Colonic mucosa (tissue), 4 donors: ENCODE measurements around the gene GPC6. TPM values are rescaled to one million over a fixed set of nuclear protein-coding genes. Genes with fewer than 3 reads are reported as not detected.

Source experiments
- DNase-seq: peaks from one replicate; pipeline ENCODE4 v3.0.0-alpha.2; 2020
- H3K27ac ChIP-seq: fragments of 200-600 bp; one replicate; pipeline ENCODE4 v1.8.0; 2021
- H3K27me3 ChIP-seq: fragments of 200-600 bp; one replicate; pipeline ENCODE4 v1.8.0; 2021
- H3K36me3 ChIP-seq: fragments of 200-600 bp; one replicate; pipeline ENCODE4 v1.8.0; 2021
- H3K4me1 ChIP-seq: fragments of 200-600 bp; one replicate; pipeline ENCODE4 v1.8.0; 2021; ENCODE audit warnings: mild to moderate bottlenecking
- H3K4me3 ChIP-seq: fragments of 200-600 bp; one replicate; pipeline ENCODE4 v1.8.0; 2021
- H3K9ac ChIP-seq, 2 donors: one replicate each; pipeline ENCODE4 v1.7.0; 2013; ENCODE audit warnings: control low read depth in 2 of 2, low read depth in 2 of 2, low read length in 2 of 2
- H3K9me3 ChIP-seq: fragments of 200-600 bp; one replicate; pipeline ENCODE4 v1.8.0; 2021
- CTCF ChIP-seq: fragments of 200-600 bp; IDR thresholded peaks from one replicate; pipeline ENCODE4 v1.8.0; 2022; ENCODE audit warnings: antibody characterized with exemption, mild to moderate bottlenecking
- intact Hi-C: fragments of 100-400 bp; cut with DNase I; formaldehyde crosslinking; loops from one replicate; pipeline ENCODE4 v1.14.1; 2022
- total RNA-seq, 2 donors: library from RNA; stranded (reverse); fragmentation: NEBNext Ultra II Directional in 1 of 2; extraction: Animal tissue kit (Norgen Biotek cat#: 25700) in 1 of 2; gene quantifications; one replicate each; pipeline ENCODE4 v1.2.1, GENCODE V29; 2021
- donor health status: healthy.
- donor health status: DM: no; HTN: no; CAD: no.
- donor health status: DM: no; HTN: no; CAD: no.

Gene GPC6
- total RNA-seq, 2 donors from 2014 or later = 2.3 to 4.0 TPM

- H3K27ac ChIP-seq = no peak overlapping the region
- H3K9me3 ChIP-seq = no peaks in the 10 kb centered on the region
- no peaks in the 10 kb centered on the region for H3K4me1 ChIP-seq
- no peak for DNase-seq
- H3K27me3 ChIP-seq = no peaks in the 10 kb centered on the region
- H3K4me3 ChIP-seq = no peak overlapping the region
- intact Hi-C loops = no loop called here
- no peak for TF ChIP-seq CTCF
- H3K9ac ChIP-seq = no peak overlapping the region
- H3K36me3 ChIP-seq = no peaks in the 10 kb centered on the region
Observed at GRCh38 chr13:94139393-94139995, 912.9 kb downstream of the GPC6 start.

GRCh38 chr13:94140027-94140426, 913.4 kb downstream of the GPC6 start:
- Histone ChIP-seq H3K4me1 (no peaks in the 10 kb centered on the region), H3K27ac (no peak overlapping the region), H3K9me3 (no peaks in the 10 kb centered on the region), H3K4me3 (no peak overlapping the region), H3K9ac (no peak overlapping the region), H3K36me3 (no peaks in the 10 kb centered on the region), H3K27me3 (no peaks in the 10 kb centered on the region)
- no peak for TF ChIP-seq CTCF
- intact Hi-C loops = no loop called here
- no peak for DNase-seq

GRCh38 chr13:94140511-94140910, 913.9 kb downstream of the GPC6 start:
- Histone ChIP-seq H3K27me3 (no peaks in the 10 kb centered on the region), H3K9me3 (no peaks in the 10 kb centered on the region), H3K27ac (no peak overlapping the region), H3K36me3 (no peaks in the 10 kb centered on the region), H3K9ac (no peak overlapping the region), H3K4me1 (no peaks in the 10 kb centered on the region), H3K4me3 (no peak overlapping the region)
- no peak for TF ChIP-seq CTCF
- DNase-seq = no peak
- intact Hi-C loops = no loop called here

- H3K9me3 ChIP-seq = no peaks in the 10 kb centered on the region
- TF ChIP-seq CTCF = no peak
- no peak overlapping the region for H3K4me3 ChIP-seq
- H3K27ac ChIP-seq = no peak overlapping the region
- intact Hi-C loops = no loop called here
- H3K4me1 ChIP-seq = no peaks in the 10 kb centered on the region
- DNase-seq = no peak
- H3K27me3 ChIP-seq = no peaks in the 10 kb centered on the region
- no peaks in the 10 kb centered on the region for H3K36me3 ChIP-seq
- no peak overlapping the region for H3K9ac ChIP-seq
Observed at GRCh38 chr13:94143624-94144350, 917.2 kb downstream of the GPC6 start.

GRCh38 chr13:94145966-94146365, 919.4 kb downstream of the GPC6 start:
- H3K36me3 ChIP-seq = no peaks in the 10 kb centered on the region
- no peak for DNase-seq
- H3K4me3 ChIP-seq = no peak overlapping the region
- no peaks in the 10 kb centered on the region for H3K9me3 ChIP-seq
- H3K27me3 ChIP-seq = no peaks in the 10 kb centered on the region
- H3K27ac ChIP-seq = no peak overlapping the region
- intact Hi-C loops = no loop called here
- TF ChIP-seq CTCF = no peak
- no peak overlapping the region for H3K9ac ChIP-seq
- no peaks in the 10 kb centered on the region for H3K4me1 ChIP-seq
